ENCODE measurements around the gene TRA2A. TPM values are rescaled to one million over a fixed set of nuclear protein-coding genes. Genes with fewer than 3 reads are reported as not detected.
A peak's percentile ranks its signal among the peaks of the same experiment; 100 is the strongest.

Gene TRA2A
- total RNA-seq, 1 experiment from 2014 or later, result 112 TPM

GRCh38 chr7:23547662-23548061 is 15.9 kb upstream of the TRA2A start:
- Histone ChIP-seq H3K27me3 (ENCODE audit: insufficient read depth, low read depth) (no peaks in the 10 kb centered on the region), H3K36me3 (ENCODE audit: low read depth) (no peaks in the 10 kb centered on the region), H3K9me3 (ENCODE audit: insufficient read depth, low read depth) (no peaks in the 10 kb centered on the region), H3F3A (ENCODE audit: insufficient read depth, low read depth) (no peaks in the 10 kb centered on the region), H3K4me3 (no peak overlapping the region), H3K4me1 (replicated peaks; ENCODE audit: insufficient read depth) (no peaks in the 10 kb centered on the region), H3K79me2 (ENCODE audit: low read depth) (no peaks in the 10 kb centered on the region), H3K4me2 (no peak overlapping the region), H2AFZ (no peak overlapping the region), H4K20me1 (ENCODE audit: insufficient read depth) (no peaks in the 10 kb centered on the region), H3K27ac (no peak overlapping the region), H3K9me2 (ENCODE audit: insufficient read depth) (no peaks in the 10 kb centered on the region)
- no TSS peak for BruUV-seq (replicated peaks)
- intact Hi-C loops (cut with micrococcal nuclease; ENCODE audit: unreplicated experiment), result loop anchor here (1.0 to 10.0 kb wide), 10 partner anchors 23 to 1613 kb away; no protein-coding TSS in a partner anchor
- POLR2A ChIA-PET (ENCODE audit: unreplicated experiment), result no interaction called here
- DNase-seq, result no peak
- CTCF ChIA-PET, result interaction anchor here (0.6 to 1.5 kb wide), 4 partner anchors 101 to 377 kb away, joined by 3 to 5 read pairs (median 4); no protein-coding TSS in a partner anchor
- no peak for TF ChIP-seq EZH2 (IDR thresholded peaks at IDR 0.05; ENCODE audit: low read depth)
- no peak for TF ChIP-seq CTCF (conservative IDR thresholded peaks at IDR 0.05)

GRCh38 chr7:23546897-23547572 is 15.3 kb upstream of the TRA2A start:
- Histone ChIP-seq H3K79me2 (ENCODE audit: low read depth) (no peaks in the 10 kb centered on the region), H2AFZ (no peak overlapping the region), H3K27ac (no peak overlapping the region), H3K27me3 (ENCODE audit: insufficient read depth, low read depth) (no peaks in the 10 kb centered on the region), H3K4me3 (no peak overlapping the region), H3F3A (ENCODE audit: insufficient read depth, low read depth) (no peaks in the 10 kb centered on the region), H3K4me2 (peak overlapping the region; percentile 33), H3K9me2 (ENCODE audit: insufficient read depth) (no peaks in the 10 kb centered on the region), H3K4me1 (replicated peaks; ENCODE audit: insufficient read depth) (no peaks in the 10 kb centered on the region), H3K9me3 (ENCODE audit: insufficient read depth, low read depth) (no peaks in the 10 kb centered on the region), H4K20me1 (ENCODE audit: insufficient read depth) (no peaks in the 10 kb centered on the region), H3K36me3 (ENCODE audit: low read depth) (no peaks in the 10 kb centered on the region)
- POLR2A ChIA-PET (ENCODE audit: unreplicated experiment), result no interaction called here
- no TSS peak for BruUV-seq (replicated peaks)
- peak; percentile 85 to 89 for DNase-seq
- TF ChIP-seq CTCF (conservative IDR thresholded peaks at IDR 0.05) (peak; percentile 98), EZH2 (IDR thresholded peaks at IDR 0.05; ENCODE audit: low read depth) (no peak)
- CTCF ChIA-PET, result interaction anchor here (0.6 to 1.5 kb wide), 13 partner anchors 24 to 461 kb away, joined by 3 to 21 read pairs (median 4); partner anchors contain the start of genes CCDC126 and KLHL7
- intact Hi-C loops (cut with micrococcal nuclease; ENCODE audit: unreplicated experiment), result loop anchor here (1.0 to 10.0 kb wide), 10 partner anchors 23 to 1614 kb away; no protein-coding TSS in a partner anchor

GRCh38 chr7:23545493-23545892 is 13.7 kb upstream of the TRA2A start:
- intact Hi-C loops (cut with micrococcal nuclease; ENCODE audit: unreplicated experiment), result loop anchor here (1.0 to 10.0 kb wide), 10 partner anchors 115 to 1023 kb away; no protein-coding TSS in a partner anchor
- no peaks in the 10 kb centered on the region for H3K4me1 ChIP-seq (replicated peaks; ENCODE audit: insufficient read depth)
- H3F3A ChIP-seq (ENCODE audit: insufficient read depth, low read depth), result no peaks in the 10 kb centered on the region
- no peaks in the 10 kb centered on the region for H3K9me2 ChIP-seq (ENCODE audit: insufficient read depth)
- no peaks in the 10 kb centered on the region for H3K79me2 ChIP-seq (ENCODE audit: low read depth)
- no peaks in the 10 kb centered on the region for H3K27me3 ChIP-seq (ENCODE audit: insufficient read depth, low read depth)
- no peak overlapping the region for H3K4me3 ChIP-seq
- CTCF ChIA-PET, result interaction anchor here (1.2 to 3.2 kb wide), 4 partner anchors 188 to 286 kb away, joined by 5 to 37 read pairs (median 8); no protein-coding TSS in a partner anchor
- TF ChIP-seq EZH2 (IDR thresholded peaks at IDR 0.05; ENCODE audit: low read depth), result no peak
- no peak for TF ChIP-seq CTCF (conservative IDR thresholded peaks at IDR 0.05)
- H3K27ac ChIP-seq, result no peak overlapping the region
- H4K20me1 ChIP-seq (ENCODE audit: insufficient read depth), result no peaks in the 10 kb centered on the region
- H3K36me3 ChIP-seq (ENCODE audit: low read depth), result no peaks in the 10 kb centered on the region
- H3K4me2 ChIP-seq, result no peak overlapping the region
- POLR2A ChIA-PET (ENCODE audit: unreplicated experiment), result no interaction called here
- no TSS peak for BruUV-seq (replicated peaks)
- H2AFZ ChIP-seq, result no peak overlapping the region
- no peaks in the 10 kb centered on the region for H3K9me3 ChIP-seq (ENCODE audit: insufficient read depth, low read depth)
- DNase-seq, result no peak

All from PC-9 (cell line).